HG02571 (cell line): Measurements from ENCODE around the gene MDFIC.

Source experiments
- ATAC-seq: cut with Tn5 transposase; IDR thresholded peaks from one replicate; pipeline ENCODE4 v1.9.1; 2021; ENCODE audit warnings: mild to moderate bottlenecking, moderate library complexity; ENCODE audit not compliant: unreplicated experiment

MDFIC gene

DNA sequence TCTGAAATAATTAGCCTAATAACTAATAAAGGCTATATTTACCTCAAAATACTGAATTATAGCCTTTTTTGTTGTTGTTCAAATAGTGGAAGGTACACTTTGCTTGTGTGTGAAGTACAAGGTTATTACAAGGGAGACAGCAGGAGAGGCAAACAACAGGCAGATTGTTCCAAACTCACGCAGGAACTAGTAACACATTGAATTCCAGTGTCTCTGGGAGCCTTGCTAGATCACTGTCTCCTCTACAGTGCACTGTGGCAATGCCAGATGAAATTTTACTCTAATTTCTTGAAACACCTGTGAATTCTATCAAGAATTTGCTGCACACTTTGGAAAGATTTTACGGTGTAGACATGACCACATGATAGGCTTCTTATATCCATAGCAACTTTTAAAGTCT, 112.6 kb downstream of the MDFIC start:
- no peak for ATAC-seq

DNA sequence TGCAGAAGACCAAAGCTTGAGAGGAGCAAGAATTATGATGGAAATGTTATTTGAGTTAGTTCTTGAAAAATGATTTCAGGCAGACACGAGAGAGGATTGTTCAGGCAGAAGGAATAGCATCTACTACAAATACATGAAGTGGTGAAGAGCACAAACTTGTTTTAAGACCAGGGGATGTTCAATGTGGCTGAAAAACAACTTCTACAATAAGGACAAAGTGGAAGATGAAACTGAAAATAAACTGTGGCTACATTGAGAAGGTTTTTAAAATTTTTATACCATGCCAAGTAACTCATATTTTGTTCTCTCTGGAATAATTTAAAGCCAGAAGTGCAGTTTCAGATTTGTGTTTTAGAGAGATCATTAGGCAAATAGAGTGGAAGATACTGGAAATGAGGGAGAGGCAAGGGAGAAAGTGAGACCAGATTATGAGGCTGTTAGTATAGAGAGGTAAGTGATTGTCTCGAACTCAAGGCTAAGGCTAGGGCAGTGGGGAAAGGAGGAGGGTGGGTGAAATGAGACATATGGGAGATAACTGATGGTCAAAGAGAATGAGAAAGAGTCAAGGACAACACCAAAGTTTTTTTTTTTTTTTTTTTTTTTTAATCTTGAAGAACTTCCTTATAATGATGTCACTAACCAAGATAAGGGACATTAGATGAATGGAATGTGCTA, 115.4 kb downstream of the MDFIC start:
- ATAC-seq: no peak

- ATAC-seq: no peak
These were observed 116.3 kb downstream of the MDFIC start for GRCh38 chr7:115038158-115038557.

GRCh38 chr7:115040057-115040456, 118.2 kb downstream of the MDFIC start:
- no peak for ATAC-seq

GRCh38 chr7:115040495-115040894, 118.6 kb downstream of the MDFIC start:
- ATAC-seq: no peak

DNA sequence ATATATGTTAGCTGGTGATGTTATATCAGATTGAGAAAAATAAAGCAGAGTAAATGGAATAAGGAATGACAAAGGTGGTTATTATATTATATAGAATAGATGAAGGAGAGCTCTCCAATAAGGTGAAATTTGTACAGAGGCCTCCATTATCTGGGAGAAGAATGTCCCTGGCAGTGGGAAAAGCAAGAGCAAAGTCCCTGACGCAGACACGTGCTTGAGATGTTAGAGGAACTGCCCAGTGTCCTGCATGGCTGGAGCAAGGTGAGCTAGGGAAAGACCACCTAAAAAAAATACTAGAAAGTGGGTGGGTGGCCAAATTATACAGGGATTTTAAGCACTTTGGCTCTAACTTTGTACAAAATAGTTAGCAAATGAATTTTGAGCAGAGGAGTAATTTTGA, 120.7 kb downstream of the MDFIC start:
- no peak for ATAC-seq

- no peak for ATAC-seq
These were observed 121.7 kb downstream of the MDFIC start for GRCh38 chr7:115043605-115044004.

GRCh38 chr7:115044224-115044623, 122.3 kb downstream of the MDFIC start:
- ATAC-seq: no peak

- ATAC-seq: no peak
These were observed 126.2 kb downstream of the MDFIC start for GRCh38 chr7:115047958-115048720.

GRCh38 chr7:115052706-115053105, 130.8 kb downstream of the MDFIC start:
- no peak for ATAC-seq

- ATAC-seq: no peak
These were observed 132.7 kb downstream of the MDFIC start for GRCh38 chr7:115054478-115055065.

DNA sequence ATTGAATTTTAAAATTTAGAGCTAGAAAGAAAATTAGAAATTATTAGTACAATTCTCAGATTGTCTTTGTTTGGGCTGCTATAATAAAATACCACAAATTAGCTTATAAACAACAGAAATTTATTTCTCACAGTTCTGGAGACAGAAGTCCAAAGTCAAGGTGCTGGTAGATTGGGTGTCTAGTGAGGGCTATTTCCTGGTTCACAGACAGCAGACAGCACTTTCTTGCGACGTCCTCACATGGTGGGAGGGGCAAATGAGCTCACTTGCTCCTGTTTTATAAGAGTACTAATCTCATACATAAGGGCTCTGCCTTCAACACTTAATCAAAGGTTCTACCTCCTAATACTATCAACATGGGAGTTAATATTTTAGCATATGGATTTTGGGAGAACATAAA, 134.1 kb downstream of the MDFIC start:
- ATAC-seq: no peak

GRCh38 chr7:115058726-115059125, 136.8 kb downstream of the MDFIC start:
- ATAC-seq: no peak

DNA sequence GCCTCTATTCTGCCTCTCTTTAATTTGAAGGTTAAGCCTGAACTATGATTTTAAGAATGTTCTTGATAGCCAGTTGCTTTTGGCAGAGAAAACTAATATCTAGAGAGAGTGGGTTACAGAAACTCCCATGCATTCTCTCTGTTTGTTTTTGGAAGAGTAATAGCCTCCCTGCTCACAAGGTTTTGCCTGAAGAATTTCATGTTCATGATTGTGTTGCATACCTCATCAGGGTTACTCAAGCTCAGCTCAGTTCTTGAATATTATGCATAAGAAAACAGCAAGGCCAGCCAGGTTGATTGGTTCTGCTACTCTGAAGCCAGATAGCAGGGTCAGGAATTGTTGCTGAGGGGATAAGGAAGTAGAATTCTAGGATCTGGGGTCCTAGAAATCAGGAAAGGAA, 137.4 kb downstream of the MDFIC start:
- no peak for ATAC-seq

DNA sequence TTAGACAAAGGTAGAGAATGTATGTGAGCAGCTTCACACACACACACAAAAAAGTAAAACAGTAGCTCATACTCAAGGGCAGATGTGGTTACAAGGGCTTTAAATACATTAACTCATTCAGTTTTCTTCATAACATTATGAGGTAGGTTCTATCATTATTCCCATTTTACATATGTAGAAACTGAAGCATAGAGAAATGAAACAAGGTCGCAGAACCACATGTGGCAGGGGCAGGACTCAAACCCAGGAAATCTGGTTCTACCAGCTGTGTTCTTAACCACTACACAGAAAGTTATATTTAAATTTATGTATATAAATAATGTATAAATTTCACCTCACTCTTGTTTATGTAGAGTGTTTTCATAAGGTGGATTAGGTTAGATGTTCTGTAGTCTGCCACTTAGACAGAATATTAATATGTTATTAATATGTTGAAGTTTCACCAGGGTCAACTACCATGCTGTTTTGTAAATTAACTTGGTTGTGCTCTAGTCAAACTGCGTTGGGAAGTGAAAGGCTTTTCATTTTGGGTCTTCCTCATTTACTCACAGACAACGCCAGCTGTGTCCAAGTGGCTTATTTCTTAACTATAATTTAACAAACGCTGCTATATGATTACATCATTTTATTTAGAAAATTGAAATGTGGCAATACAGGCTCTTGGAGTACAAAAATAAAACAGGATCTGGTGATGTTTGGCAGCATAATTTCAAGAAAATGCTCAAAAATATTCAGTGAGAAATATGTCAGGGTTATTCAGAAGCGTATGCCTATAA, 138.4 kb downstream of the MDFIC start:
- no peak for ATAC-seq

DNA sequence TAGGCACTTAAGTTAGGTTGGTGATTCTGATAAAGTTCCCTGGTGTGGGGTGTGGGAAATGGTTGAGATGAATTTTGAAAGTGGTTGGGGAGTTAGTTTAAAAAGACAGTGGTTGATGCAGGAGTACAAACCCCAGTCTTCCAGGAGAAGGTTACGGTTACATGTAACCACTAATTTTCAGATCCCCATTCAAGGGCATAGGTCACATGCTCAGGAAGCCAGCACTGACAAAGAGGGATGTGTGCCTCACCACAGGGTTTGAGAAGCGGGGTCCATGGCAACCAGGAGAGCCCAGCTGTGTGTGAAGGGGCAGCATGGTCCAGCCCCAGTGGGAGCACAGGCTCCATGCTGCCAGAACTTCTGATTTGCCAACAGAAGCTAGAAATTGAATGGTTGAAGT, 144.2 kb downstream of the MDFIC start:
- no peak for ATAC-seq

- ATAC-seq: no peak
These were observed 144.7 kb downstream of the MDFIC start for GRCh38 chr7:115066634-115067033.

- no peak for ATAC-seq
These were observed 146.3 kb downstream of the MDFIC start for GRCh38 chr7:115068220-115068619.
